ENCODE measurements around the gene FASN.

FASN gene

GRCh38 chr17:82059272-82060000 lies 38.6 kb downstream of the FASN start:
- FAIRE-seq (no peak), DNase-seq (ENCODE audit: insufficient read length, low spot score) (no peak)

GRCh38 chr17:82058855-82059249 lies 39.2 kb downstream of the FASN start:
- FAIRE-seq (no peak), DNase-seq (ENCODE audit: insufficient read length, low spot score) (no peak)

DNA sequence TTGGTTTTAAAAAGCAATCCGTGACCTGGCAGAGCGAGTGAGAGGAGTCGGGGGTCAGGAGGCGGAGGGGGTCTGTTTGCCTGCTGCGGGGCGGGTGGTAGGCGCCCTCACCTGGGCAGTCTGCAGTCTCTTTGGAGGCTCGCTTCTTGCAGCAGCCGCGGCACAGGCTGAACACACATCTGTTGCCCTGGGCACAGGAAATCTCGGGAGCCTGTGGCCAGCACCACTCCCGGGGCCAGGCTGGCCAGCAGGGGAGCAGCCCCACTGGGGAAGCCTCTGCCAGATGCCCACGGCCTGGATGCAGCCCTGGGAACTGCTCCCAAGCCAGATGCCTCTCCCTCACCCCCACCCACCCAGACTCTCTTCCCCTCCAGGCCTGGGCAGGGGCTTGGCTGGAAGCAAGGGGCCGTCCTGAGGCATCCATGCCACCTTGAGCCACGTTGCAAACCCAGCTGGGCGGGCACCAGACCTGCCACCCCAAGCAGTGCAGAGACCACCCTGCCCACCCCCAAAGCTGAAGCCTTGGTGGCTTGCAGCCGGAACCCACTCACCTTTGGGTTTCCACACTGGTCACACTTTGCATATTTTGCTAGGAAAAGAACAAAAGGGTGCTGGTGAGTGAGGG lies 39.7 kb downstream of the FASN start:
- DNase-seq (ENCODE audit: insufficient read length, low spot score) (no peak), FAIRE-seq (no peak)

DNA sequence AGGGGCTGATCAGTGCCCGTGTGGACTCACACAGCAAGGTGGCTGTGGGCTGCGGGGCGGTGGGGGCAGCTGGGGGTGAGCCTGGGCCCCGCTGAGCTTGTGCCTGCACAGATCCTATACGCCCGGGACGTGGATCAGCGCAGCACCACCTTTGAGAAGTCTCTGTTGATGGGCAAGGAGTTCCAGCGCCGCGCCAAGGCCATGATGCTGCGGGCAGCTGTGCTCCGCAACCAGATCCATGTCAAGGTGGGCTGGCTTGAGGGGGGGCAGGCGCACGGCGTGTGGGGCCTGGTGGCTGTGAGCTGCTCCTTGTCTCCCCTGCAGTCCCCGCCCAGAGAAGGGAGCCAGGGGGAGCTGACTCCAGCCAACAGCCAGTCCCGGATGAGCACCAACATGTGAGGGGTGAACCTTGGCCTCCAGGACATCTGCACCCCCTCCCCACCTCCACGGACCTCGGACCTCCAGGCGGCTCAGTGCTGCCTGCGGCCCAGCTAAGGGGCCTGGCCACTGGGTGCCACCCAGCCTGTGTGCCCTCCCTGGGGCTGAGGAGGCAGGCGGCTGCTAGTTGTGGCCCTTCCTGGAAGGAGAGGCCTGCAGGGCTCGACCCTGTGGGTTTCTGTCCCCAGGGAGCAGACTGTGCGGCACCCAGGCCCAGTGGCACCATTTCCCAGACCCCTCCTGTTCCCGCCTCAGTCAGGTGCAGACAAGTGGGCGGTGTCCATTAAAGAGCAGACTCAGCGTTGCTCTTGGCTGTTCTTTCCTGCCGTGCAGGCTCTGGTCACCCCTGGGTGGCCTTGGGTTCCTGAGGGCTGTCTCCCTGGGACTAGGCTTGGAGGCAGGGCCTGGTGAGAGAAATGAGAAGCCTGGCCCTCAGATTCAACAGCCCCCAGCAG lies 41.1 kb downstream of the FASN start:
- no peak for DNase-seq (ENCODE audit: insufficient read length, low spot score)
- FAIRE-seq = no peak

DNA sequence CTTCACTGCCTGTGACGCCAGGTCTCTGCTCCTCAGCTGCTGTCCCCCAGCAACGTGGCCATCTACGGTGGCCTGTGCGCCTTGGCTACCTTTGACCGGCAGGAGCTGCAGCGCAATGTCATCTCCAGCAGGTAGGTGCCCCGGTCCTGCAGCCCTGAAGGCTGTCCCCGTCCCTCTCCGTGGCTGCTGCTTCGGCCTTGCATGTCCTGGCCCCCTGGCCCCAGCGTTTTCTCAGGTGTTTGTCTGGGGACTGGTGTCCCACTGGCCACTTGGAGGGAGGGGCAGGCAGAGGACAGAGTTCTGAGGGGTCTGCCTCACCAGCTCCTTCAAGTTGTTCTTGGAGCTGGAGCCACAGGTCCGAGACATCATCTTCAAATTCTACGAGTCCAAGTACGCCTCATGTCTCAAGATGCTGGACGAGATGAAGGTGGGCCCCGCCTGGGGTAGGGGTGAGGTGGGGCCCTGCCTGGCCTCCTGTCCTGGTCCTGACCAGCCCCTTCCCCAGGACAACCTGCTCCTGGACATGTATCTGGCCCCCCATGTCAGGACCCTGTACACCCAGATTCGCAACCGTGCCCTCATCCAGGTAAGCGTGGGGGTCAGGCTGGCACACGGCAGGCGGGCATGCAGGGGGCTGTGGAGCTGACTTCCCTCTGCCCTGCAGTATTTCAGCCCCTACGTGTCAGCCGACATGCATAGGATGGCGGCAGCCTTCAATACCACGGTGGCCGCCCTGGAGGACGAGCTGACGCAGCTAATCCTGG lies 41.9 kb downstream of the FASN start:
- no peak for FAIRE-seq
- no peak for DNase-seq (ENCODE audit: insufficient read length, low spot score)

DNA sequence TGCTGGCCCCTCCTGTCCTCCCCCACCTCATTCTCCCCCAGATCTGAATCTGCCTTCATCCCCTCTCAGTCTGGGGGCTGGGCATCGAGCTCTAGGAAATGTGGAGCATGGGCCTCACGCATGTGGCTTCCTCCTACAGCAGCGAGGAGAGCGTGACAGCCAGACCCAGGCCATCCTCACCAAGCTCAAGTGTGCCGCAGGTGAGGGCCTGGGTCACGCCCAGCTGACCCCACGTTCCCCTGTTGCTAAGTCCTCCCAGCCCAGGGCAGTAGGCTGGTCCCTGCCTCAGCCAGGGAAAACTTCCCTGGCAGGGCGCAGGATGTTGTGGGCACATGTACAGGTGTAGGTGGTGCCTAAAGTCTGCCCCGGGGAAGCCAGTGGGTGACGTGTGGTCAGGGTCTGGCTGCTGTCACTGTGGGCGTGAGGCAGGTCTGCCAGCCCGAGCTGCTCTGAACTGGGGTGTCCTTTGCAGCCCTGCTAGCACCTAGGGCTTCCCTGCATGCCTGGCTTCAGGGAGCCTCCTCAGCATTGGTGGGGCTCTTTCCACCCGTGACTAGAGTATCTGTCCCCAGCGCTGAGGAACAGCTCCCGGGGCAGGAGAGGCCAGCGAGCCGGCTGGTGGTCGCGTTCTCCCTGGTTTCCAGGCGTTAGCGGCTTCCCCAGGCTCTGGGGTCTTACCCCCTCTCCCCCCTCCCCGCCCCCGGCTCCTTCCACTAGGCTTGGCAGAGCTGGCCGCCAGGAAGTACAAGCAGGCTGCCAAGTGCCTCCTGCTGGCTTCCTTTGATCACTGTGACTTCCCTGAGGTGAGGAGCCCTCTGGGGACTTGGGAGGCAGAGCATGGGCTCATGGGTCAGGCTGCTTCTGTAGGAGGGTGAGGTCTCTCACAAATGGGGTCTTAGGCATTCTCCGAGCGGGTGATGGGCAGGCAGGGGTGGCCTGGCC lies 42.7 kb downstream of the FASN start:
- FAIRE-seq (no peak), DNase-seq (ENCODE audit: insufficient read length, low spot score) (no peak)

- FAIRE-seq = no peak
- no peak for DNase-seq (ENCODE audit: insufficient read length, low spot score)
Observed at GRCh38 chr17:82054351-82055022, 43.5 kb downstream of the FASN start.

DNA sequence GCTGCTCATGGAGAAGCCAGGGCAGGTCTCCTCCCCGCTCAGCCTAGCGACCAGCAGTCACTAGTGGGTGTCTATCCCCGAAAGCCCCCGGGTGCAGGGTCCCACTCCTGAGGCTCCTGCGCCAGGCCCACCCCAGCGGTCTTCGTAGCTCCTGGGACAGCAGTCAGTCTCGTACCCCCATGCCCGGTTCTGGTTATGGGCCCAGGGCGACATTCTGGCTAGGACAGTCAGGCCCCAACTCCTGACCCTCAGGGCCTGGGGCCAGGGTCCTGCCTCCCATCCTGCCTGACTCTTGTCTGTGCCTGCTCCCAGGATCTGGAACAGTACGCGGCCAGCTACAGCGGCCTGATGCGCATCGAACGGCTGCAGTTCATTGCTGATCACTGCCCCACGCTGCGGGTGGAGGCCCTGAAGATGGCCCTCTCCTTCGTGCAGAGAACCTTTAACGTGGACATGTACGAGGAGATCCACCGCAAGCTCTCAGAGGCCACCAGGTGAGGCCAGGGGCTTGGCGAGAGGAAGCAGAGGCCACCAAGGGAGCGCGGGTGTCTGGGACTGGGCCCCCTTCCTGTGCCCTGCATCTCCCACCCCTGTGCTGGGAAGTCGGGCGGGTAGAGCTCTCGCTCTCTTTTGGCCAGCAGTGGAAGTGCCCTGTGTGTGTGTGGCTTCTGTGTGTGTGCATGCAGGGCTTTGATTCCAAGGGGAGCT lies 44.3 kb downstream of the FASN start:
- DNase-seq (ENCODE audit: insufficient read length, low spot score) (no peak), FAIRE-seq (no peak)

DNA sequence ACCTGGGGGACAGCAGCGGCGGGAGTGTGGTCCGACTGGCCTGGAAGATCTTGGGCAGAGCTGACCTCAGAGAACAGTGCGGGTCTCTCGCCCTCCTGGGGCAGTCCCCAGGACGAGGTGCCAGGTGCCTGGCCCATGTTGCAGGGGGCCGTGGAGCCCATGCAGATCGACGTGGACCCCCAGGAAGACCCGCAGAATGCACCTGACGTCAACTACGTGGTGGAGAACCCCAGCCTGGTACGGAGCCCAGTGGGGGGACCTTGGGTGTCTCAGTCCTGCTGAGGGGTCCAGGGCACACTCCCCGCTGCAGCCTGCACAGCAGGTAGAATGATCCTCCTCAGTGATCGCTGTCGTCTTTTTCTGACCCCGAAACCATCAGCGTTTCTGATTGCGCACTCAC lies 44.9 kb downstream of the FASN start:
- no peak for FAIRE-seq

GRCh38 chr17:82052638-82053059 lies 45.4 kb downstream of the FASN start:
- FAIRE-seq (no peak), DNase-seq (ENCODE audit: insufficient read length, low spot score) (no peak)

More for the DNA sequence above, 44.9 kb downstream of the FASN start:
- no peak for DNase-seq (ENCODE audit: insufficient read length, low spot score)

DNA sequence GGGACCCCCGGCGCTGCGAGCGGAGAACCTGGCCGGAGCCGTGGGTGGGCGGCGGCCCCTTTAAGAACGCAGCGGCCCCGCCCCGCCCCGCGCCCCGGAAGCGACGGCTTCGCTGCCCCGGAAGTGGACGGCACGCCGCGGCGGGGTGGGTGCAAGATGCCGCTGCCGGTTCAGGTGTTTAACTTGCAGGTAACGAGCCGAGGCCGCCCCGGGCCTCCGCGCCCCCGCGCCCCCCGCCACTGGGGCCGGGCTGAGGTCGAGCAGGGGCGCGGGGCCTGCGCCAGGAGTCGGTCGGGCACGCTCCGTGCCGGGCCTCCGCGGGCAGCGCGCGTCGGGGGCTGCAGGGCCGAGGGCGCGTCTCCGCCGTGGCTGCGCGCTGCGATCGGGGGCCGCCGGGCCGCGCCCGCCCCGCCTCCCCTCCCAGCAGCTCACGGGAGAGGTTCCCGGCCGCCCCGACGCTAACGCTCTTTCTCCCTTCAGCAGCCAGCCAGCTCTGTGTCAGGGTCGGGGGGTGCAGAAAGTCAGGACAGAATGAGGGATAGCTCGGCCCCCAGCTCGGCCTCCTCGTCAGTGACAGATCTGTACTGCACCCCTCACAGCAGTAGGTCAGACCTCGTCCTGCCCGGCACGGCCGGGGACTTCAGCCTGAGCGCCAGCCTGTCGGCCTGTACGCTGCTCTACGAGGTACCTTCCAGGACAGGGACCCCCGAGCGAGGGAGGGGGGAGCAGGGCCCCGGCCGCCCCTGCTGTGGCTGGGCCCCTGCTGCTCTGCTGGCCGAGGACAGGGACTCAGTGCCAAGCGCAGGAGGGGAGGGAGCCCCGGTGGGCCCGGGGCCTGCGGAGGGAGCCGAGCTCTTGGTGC lies 46.0 kb downstream of the FASN start, which contains the start of the genes GPS1 and RFNG:
Gene GPS1, plus strand, starts transcription at position 123 of the 862 bp plus-strand sequence. Its CDS starts 34 bp downstream, at position 157.
Gene RFNG, minus strand, starts transcription at position 36 of the 862 bp plus-strand sequence. CDS start 45 bp downstream, outside the sequence.
- DNase-seq (ENCODE audit: insufficient read length, low spot score) = peak; percentile 100
- FAIRE-seq = peak; percentile 61

- no peak for DNase-seq (ENCODE audit: insufficient read length, low spot score)
- FAIRE-seq = no peak
Observed at GRCh38 chr17:82050761-82051641, 47.0 kb downstream of the FASN start.

DNA sequence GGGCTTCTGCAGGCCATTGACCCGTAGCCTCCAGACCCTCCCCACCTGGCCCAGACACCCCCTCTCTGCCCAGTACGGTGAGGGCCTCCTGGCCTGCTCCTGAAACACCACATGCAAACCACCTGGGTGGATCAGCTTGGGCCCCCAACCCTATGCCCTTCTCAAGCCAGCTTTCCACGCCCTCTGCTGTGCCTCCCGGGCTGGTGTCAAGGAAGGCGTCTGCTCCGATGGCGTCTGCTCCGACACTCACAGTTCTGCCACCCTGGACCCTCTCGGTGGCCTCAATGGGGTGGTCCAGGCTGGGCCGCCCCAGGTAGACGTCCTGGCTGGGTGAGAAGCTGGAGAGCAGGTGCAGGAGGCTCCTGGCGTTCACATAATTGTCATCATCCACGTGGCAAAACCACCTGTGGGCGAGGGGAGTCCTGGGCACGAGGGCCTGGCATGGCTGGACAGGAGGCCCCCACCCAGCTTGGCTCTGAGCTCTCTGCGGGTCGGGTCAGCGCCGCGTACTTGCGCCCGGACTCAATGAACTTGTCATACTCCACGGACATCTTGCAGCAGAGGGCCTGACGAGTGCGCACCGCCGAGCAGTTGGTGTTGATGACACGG lies 47.8 kb downstream of the FASN start:
- DNase-seq (ENCODE audit: insufficient read length, low spot score) (no peak), FAIRE-seq (no peak)

DNA sequence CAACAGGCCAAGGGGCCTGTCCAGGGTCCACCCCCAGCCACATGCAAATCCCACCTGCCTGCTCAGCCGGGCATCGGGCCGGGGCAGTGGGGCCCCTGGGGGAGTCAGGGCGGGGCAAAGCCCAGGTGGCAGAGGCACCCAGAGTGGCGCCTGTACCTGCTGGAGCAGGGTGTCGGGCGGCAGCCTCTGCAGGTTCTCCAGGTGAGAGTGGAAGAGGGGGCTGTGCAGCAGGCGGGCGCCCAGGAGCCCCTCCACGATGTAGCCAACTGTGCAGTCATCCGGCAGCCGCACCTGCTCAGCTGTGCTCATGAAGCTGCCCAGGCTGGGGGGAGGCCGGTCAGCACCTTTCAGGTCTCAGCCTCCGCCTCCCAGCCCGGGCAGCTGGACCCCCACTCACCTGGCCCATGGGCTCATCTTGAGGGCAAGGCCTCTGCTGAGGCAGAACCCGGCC lies 48.5 kb downstream of the FASN start:
- no peak for DNase-seq (ENCODE audit: insufficient read length, low spot score)
- FAIRE-seq = no peak

GRCh38 chr17:82049106-82049505 lies 48.9 kb downstream of the FASN start:
- no peak for FAIRE-seq

GRCh38 chr17:82048571-82048971 lies 49.5 kb downstream of the FASN start:
- DNase-seq (ENCODE audit: insufficient read length, low spot score) (no peak), FAIRE-seq (no peak)

More at GRCh38 chr17:82049106-82049505, 48.9 kb downstream of the FASN start:
- no peak for DNase-seq (ENCODE audit: insufficient read length, low spot score)

Measured in GM19239 (cell line).